ENCODE data around the gene HOXB5. TPM values are rescaled to one million over a fixed set of nuclear protein-coding genes. Genes with fewer than 3 reads are reported as not detected.

HOXB5 gene
- total RNA-seq, 5 donors from 2014 or later (not counting 1 experiment from before 2014, with no cell fraction given) = not detected

GRCh38 chr17:48609759-48610281, 16.2 kb upstream of the HOXB5 start:
- WGBS (ENCODE audit: insufficient coverage) = 10% methylated on average over 11 of the region's 15 CpGs
- ChIA-PET CTCF (interaction anchor here in 1 of 2 donors (0.6 kb wide), 2 partner anchors 8 to 732 kb away, joined by 3 read pairs; no protein-coding TSS in a partner anchor), POLR2A (no interaction called here)
- no peaks in the 10 kb centered on the region for H3K36me3 Mint-ChIP-seq
- no peaks in the 10 kb centered on the region for H3K9me3 Mint-ChIP-seq
- peak overlapping the region; percentile 81 to 89 for H3K4me3 ChIP-seq (ENCODE audit: control insufficient read depth in 1 of 2, extremely low read depth in 1 of 2, low read length in 1 of 2)
- peaks cover 20 to 56% of the 10 kb centered on the region in 2 experiments for H3K4me1 ChIP-seq (ENCODE audit: control insufficient read depth in 1 of 2, extremely low read depth in 1 of 2, insufficient read depth in 2 of 2, low read length in 2 of 2)
- H3K9me3 ChIP-seq = no peaks in the 10 kb centered on the region
- H3K27me3 Mint-ChIP-seq = peaks cover 63 to 77% of the 10 kb centered on the region in 2 donors
- DNase-seq (no peak), ATAC-seq (replicated peaks in 1 of 4) (no peak)
- no peak overlapping the region for H3K27ac Mint-ChIP-seq
- H3K27ac ChIP-seq (ENCODE audit: low read length) = no peak overlapping the region
- H3K4me1 Mint-ChIP-seq = peaks cover 30 to 41% (median 34%) of the 10 kb centered on the region in 3 donors
- H3K27me3 ChIP-seq (replicated peaks in 1 of 2; ENCODE audit: control insufficient read depth in 2 of 2, extremely low read depth in 1 of 2, insufficient read depth in 2 of 2, low read length in 1 of 2) = peaks cover 28 to 90% of the 10 kb centered on the region in 2 experiments
- H3K36me3 ChIP-seq (ENCODE audit: control insufficient read depth in 2 of 2, extremely low read depth in 1 of 2, insufficient read depth in 1 of 2, low read length in 1 of 2) = no peaks in the 10 kb centered on the region
- peak overlapping the region; percentile 87 to 93 (median 92) for H3K4me3 Mint-ChIP-seq

- H3K9me3 Mint-ChIP-seq = no peaks in the 10 kb centered on the region
- no peaks in the 10 kb centered on the region for H3K36me3 Mint-ChIP-seq
- Histone ChIP-seq H3K36me3 (ENCODE audit: control insufficient read depth in 2 of 2, extremely low read depth in 1 of 2, insufficient read depth in 1 of 2, low read length in 1 of 2) (no peaks in the 10 kb centered on the region), H3K4me1 (ENCODE audit: control insufficient read depth in 1 of 2, extremely low read depth in 1 of 2, insufficient read depth in 2 of 2, low read length in 2 of 2) (peaks cover 17 to 56% of the 10 kb centered on the region in 2 experiments), H3K27me3 (replicated peaks in 1 of 2; ENCODE audit: control insufficient read depth in 2 of 2, extremely low read depth in 1 of 2, insufficient read depth in 2 of 2, low read length in 1 of 2) (peaks cover 28 to 90% of the 10 kb centered on the region in 2 experiments), H3K4me3 (ENCODE audit: control insufficient read depth in 1 of 2, extremely low read depth in 1 of 2, low read length in 1 of 2) (no peak overlapping the region), H3K27ac (ENCODE audit: low read length) (no peak overlapping the region), H3K9me3 (no peaks in the 10 kb centered on the region)
- DNase-seq = no peak
- peak overlapping the region in 1 of 2 donors; percentile 7 for H3K27ac Mint-ChIP-seq
- H3K27me3 Mint-ChIP-seq = peaks cover 67 to 80% of the 10 kb centered on the region in 2 donors
- CTCF ChIA-PET = no interaction called here
- POLR2A ChIA-PET = no interaction called here
- ATAC-seq (replicated peaks in 1 of 4) = no peak
- H3K4me3 Mint-ChIP-seq = peak overlapping the region in 2 of 3 donors; percentile 25 to 92
- peaks cover 30 to 33% (median 31%) of the 10 kb centered on the region in 3 donors for H3K4me1 Mint-ChIP-seq
Observed at GRCh38 chr17:48609033-48609432, 15.5 kb upstream of the HOXB5 start.

GRCh38 chr17:48608494-48608834, 14.9 kb upstream of the HOXB5 start:
- WGBS (ENCODE audit: insufficient coverage) = no CpG with 5 or more reads among the region's 1 CpG
- Histone ChIP-seq H3K4me3 (ENCODE audit: control insufficient read depth in 1 of 2, extremely low read depth in 1 of 2, low read length in 1 of 2) (no peak overlapping the region), H3K4me1 (ENCODE audit: control insufficient read depth in 1 of 2, extremely low read depth in 1 of 2, insufficient read depth in 2 of 2, low read length in 2 of 2) (peaks cover 16 to 56% of the 10 kb centered on the region in 2 experiments), H3K9me3 (no peaks in the 10 kb centered on the region), H3K27ac (ENCODE audit: low read length) (no peak overlapping the region), H3K36me3 (ENCODE audit: control insufficient read depth in 2 of 2, extremely low read depth in 1 of 2, insufficient read depth in 1 of 2, low read length in 1 of 2) (no peaks in the 10 kb centered on the region), H3K27me3 (replicated peaks in 1 of 2; ENCODE audit: control insufficient read depth in 2 of 2, extremely low read depth in 1 of 2, insufficient read depth in 2 of 2, low read length in 1 of 2) (peaks cover 31 to 90% of the 10 kb centered on the region in 2 experiments)
- Mint-ChIP-seq H3K27me3 (peaks cover 66 to 80% of the 10 kb centered on the region in 2 donors), H3K27ac (no peak overlapping the region), H3K36me3 (no peaks in the 10 kb centered on the region), H3K9me3 (no peaks in the 10 kb centered on the region), H3K4me3 (peak overlapping the region in 1 of 3 donors; percentile 92), H3K4me1 (peaks cover 26 to 28% (median 27%) of the 10 kb centered on the region in 3 donors)
- ChIA-PET POLR2A (no interaction called here), CTCF (no interaction called here)
- no peak for ATAC-seq (replicated peaks in 1 of 4)
- no peak for DNase-seq

- Histone ChIP-seq H3K4me3 (ENCODE audit: control insufficient read depth in 1 of 2, extremely low read depth in 1 of 2, low read length in 1 of 2) (no peak overlapping the region), H3K27me3 (replicated peaks in 1 of 2; ENCODE audit: control insufficient read depth in 2 of 2, extremely low read depth in 1 of 2, insufficient read depth in 2 of 2, low read length in 1 of 2) (peaks cover 27 to 91% of the 10 kb centered on the region in 2 experiments), H3K4me1 (ENCODE audit: control insufficient read depth in 1 of 2, extremely low read depth in 1 of 2, insufficient read depth in 2 of 2, low read length in 2 of 2) (peaks cover 10 to 53% of the 10 kb centered on the region in 2 experiments), H3K27ac (ENCODE audit: low read length) (no peak overlapping the region), H3K9me3 (no peaks in the 10 kb centered on the region), H3K36me3 (ENCODE audit: control insufficient read depth in 2 of 2, extremely low read depth in 1 of 2, insufficient read depth in 1 of 2, low read length in 1 of 2) (no peaks in the 10 kb centered on the region)
- peaks cover 13 to 29% (median 20%) of the 10 kb centered on the region in 3 donors for H3K4me1 Mint-ChIP-seq
- peaks cover 67 to 84% of the 10 kb centered on the region in 2 donors for H3K27me3 Mint-ChIP-seq
- H3K9me3 Mint-ChIP-seq = no peaks in the 10 kb centered on the region
- WGBS (ENCODE audit: insufficient coverage) = 88% methylated on average over 5 of the region's 9 CpGs
- POLR2A ChIA-PET = no interaction called here
- CTCF ChIA-PET = interaction anchor here (0.5 to 1.1 kb wide), 4 partner anchors 14 to 1281 kb away, joined by 3 to 4 read pairs (median 3); partner anchors contain the start of gene HOXB5 (in 1 of the 2)
- no peaks in the 10 kb centered on the region for H3K36me3 Mint-ChIP-seq
- no peak for DNase-seq
- H3K4me3 Mint-ChIP-seq = no peak overlapping the region
- no peak for ATAC-seq (replicated peaks in 1 of 4)
- H3K27ac Mint-ChIP-seq = no peak overlapping the region
Observed at GRCh38 chr17:48606892-48607614, 13.5 kb upstream of the HOXB5 start.

GRCh38 chr17:48605991-48606891, 12.7 kb upstream of the HOXB5 start:
- no peak for DNase-seq
- H3K27me3 ChIP-seq (replicated peaks in 1 of 2; ENCODE audit: control insufficient read depth in 2 of 2, extremely low read depth in 1 of 2, insufficient read depth in 2 of 2, low read length in 1 of 2) = peaks cover 24 to 91% of the 10 kb centered on the region in 2 experiments
- Mint-ChIP-seq H3K9me3 (no peaks in the 10 kb centered on the region), H3K4me1 (peaks cover 10 to 28% (median 18%) of the 10 kb centered on the region in 3 donors), H3K27ac (no peak overlapping the region), H3K4me3 (no peak overlapping the region), H3K36me3 (no peaks in the 10 kb centered on the region), H3K27me3 (peaks cover 69 to 86% of the 10 kb centered on the region in 2 donors)
- ATAC-seq (replicated peaks in 1 of 4) = no peak
- ChIA-PET CTCF (interaction anchor here (0.5 to 1.1 kb wide), 3 partner anchors 13 to 347 kb away, joined by 3 to 4 read pairs (median 3); partner anchors contain the start of gene HOXB5 (in 1 of the 2)), POLR2A (no interaction called here)
- H3K4me3 ChIP-seq (ENCODE audit: control insufficient read depth in 1 of 2, extremely low read depth in 1 of 2, low read length in 1 of 2) = no peak overlapping the region
- no peaks in the 10 kb centered on the region for H3K9me3 ChIP-seq
- H3K36me3 ChIP-seq (ENCODE audit: control insufficient read depth in 2 of 2, extremely low read depth in 1 of 2, insufficient read depth in 1 of 2, low read length in 1 of 2) = no peaks in the 10 kb centered on the region
- H3K27ac ChIP-seq (ENCODE audit: low read length) = no peak overlapping the region
- peaks cover 7 to 53% of the 10 kb centered on the region in 2 experiments for H3K4me1 ChIP-seq (ENCODE audit: control insufficient read depth in 1 of 2, extremely low read depth in 1 of 2, insufficient read depth in 2 of 2, low read length in 2 of 2)
- 89% methylated on average over 19 of the region's 41 CpGs for WGBS (ENCODE audit: insufficient coverage)

- ATAC-seq (replicated peaks in 1 of 4) (no peak), DNase-seq (no peak)
- Mint-ChIP-seq H3K27me3 (peaks cover 71 to 88% of the 10 kb centered on the region in 2 donors), H3K4me1 (peaks cover 4 to 21% (median 12%) of the 10 kb centered on the region in 3 donors), H3K4me3 (no peak overlapping the region), H3K36me3 (no peaks in the 10 kb centered on the region), H3K9me3 (no peaks in the 10 kb centered on the region), H3K27ac (no peak overlapping the region)
- no peaks in the 10 kb centered on the region for H3K36me3 ChIP-seq (ENCODE audit: control insufficient read depth in 2 of 2, extremely low read depth in 1 of 2, insufficient read depth in 1 of 2, low read length in 1 of 2)
- POLR2A ChIA-PET = no interaction called here
- no peaks in the 10 kb centered on the region for H3K9me3 ChIP-seq
- CTCF ChIA-PET = interaction anchor here in 1 of 2 donors (0.8 to 1.2 kb wide), 2 partner anchors 9 to 12 kb away, joined by 3 to 13 read pairs; no protein-coding TSS in a partner anchor
- H3K4me1 ChIP-seq (ENCODE audit: control insufficient read depth in 1 of 2, extremely low read depth in 1 of 2, insufficient read depth in 2 of 2, low read length in 2 of 2) = peaks cover 4 to 46% of the 10 kb centered on the region in 2 experiments
- 81% methylated on average over 4 of the region's 10 CpGs for WGBS (ENCODE audit: insufficient coverage)
- no peak overlapping the region for H3K27ac ChIP-seq (ENCODE audit: low read length)
- peaks cover 24 to 88% of the 10 kb centered on the region in 2 experiments for H3K27me3 ChIP-seq (replicated peaks in 1 of 2; ENCODE audit: control insufficient read depth in 2 of 2, extremely low read depth in 1 of 2, insufficient read depth in 2 of 2, low read length in 1 of 2)
- H3K4me3 ChIP-seq (ENCODE audit: control insufficient read depth in 1 of 2, extremely low read depth in 1 of 2, low read length in 1 of 2) = no peak overlapping the region
Observed at GRCh38 chr17:48605409-48605919, 11.9 kb upstream of the HOXB5 start.

All from T-cell (primary cell).